ENCODE data around the gene KDM2A.
"Not testable (repeated sequence)": the region's sequence is repeated elsewhere in the genome, so short reads cannot be mapped to it uniquely, and the experiment has no call there.

The KDM2A gene

GRCh38 chr11:67118181-67118766 is 789 bp upstream of the KDM2A start:
- no peaks in the 10 kb centered on the region for H3K27me3 ChIP-seq (replicated peaks; ENCODE audit: control insufficient read depth, insufficient read depth, low read length)
- peak; percentile 70 for DNase-seq (ENCODE audit: extremely low read depth, insufficient read length)
- TF ChIP-seq, protein P1, sequence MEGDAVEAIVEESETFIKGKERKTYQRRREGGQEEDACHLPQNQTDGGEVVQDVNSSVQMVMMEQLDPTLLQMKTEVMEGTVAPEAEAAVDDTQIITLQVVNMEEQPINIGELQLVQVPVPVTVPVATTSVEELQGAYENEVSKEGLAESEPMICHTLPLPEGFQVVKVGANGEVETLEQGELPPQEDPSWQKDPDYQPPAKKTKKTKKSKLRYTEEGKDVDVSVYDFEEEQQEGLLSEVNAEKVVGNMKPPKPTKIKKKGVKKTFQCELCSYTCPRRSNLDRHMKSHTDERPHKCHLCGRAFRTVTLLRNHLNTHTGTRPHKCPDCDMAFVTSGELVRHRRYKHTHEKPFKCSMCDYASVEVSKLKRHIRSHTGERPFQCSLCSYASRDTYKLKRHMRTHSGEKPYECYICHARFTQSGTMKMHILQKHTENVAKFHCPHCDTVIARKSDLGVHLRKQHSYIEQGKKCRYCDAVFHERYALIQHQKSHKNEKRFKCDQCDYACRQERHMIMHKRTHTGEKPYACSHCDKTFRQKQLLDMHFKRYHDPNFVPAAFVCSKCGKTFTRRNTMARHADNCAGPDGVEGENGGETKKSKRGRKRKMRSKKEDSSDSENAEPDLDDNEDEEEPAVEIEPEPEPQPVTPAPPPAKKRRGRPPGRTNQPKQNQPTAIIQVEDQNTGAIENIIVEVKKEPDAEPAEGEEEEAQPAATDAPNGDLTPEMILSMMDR (IDR thresholded peaks at IDR 0.05; ENCODE audit: insufficient read depth, low read length, poor library complexity, severe bottlenecking), result no peak
- H3K36me3 ChIP-seq (ENCODE audit: control insufficient read depth, insufficient read depth, low read length), result no peaks in the 10 kb centered on the region; the same call in 1 of the 2 replicates
- peak overlapping the region; percentile 56 for H3K4me3 ChIP-seq (replicated peaks; ENCODE audit: low read depth, low read length)

GRCh38 chr11:67119585-67120391 is 725 bp downstream of the KDM2A start:
- Histone ChIP-seq H3K4me3 (replicated peaks; ENCODE audit: low read depth, low read length) (peak overlapping the region; percentile 91), H3K27me3 (replicated peaks; ENCODE audit: control insufficient read depth, insufficient read depth, low read length) (no peaks in the 10 kb centered on the region), H3K36me3 (ENCODE audit: control insufficient read depth, insufficient read depth, low read length) (no peaks in the 10 kb centered on the region; the same call in 1 of the 2 replicates)
- DNase-seq (ENCODE audit: extremely low read depth, insufficient read length), result peak; percentile 44
- TF ChIP-seq, protein P1 (IDR thresholded peaks at IDR 0.05; ENCODE audit: insufficient read depth, low read length, poor library complexity, severe bottlenecking), result no peak

DNA sequence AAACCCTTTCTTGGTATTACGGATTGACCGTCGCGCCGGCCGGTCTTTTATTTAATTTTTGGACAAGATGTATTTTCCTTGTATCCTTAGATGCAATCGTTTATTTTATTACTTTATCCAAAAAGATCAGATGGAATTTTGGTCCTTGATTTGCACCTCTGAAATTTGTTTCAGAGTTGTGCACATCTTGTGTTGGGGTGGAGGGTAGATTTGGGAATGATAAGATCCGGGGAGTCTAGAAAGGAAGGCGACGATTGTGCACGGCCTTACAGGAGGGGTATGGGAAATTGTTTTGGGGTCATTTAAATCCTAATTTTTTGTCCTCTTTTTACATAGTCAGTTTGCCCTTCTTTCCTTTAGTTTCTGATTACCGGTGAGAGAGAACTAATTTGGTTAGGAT is 1.4 kb downstream of the KDM2A start:
- DNase-seq (ENCODE audit: extremely low read depth, insufficient read length), result no peak
- Histone ChIP-seq H3K27me3 (replicated peaks; ENCODE audit: control insufficient read depth, insufficient read depth, low read length) (no peaks in the 10 kb centered on the region), H3K4me3 (replicated peaks; ENCODE audit: low read depth, low read length) (peak overlapping the region; percentile 91), H3K36me3 (ENCODE audit: control insufficient read depth, insufficient read depth, low read length) (no peaks in the 10 kb centered on the region; the same call in 1 of the 2 replicates)
- TF ChIP-seq, protein P1 (IDR thresholded peaks at IDR 0.05; ENCODE audit: insufficient read depth, low read length, poor library complexity, severe bottlenecking), result no peak

DNA sequence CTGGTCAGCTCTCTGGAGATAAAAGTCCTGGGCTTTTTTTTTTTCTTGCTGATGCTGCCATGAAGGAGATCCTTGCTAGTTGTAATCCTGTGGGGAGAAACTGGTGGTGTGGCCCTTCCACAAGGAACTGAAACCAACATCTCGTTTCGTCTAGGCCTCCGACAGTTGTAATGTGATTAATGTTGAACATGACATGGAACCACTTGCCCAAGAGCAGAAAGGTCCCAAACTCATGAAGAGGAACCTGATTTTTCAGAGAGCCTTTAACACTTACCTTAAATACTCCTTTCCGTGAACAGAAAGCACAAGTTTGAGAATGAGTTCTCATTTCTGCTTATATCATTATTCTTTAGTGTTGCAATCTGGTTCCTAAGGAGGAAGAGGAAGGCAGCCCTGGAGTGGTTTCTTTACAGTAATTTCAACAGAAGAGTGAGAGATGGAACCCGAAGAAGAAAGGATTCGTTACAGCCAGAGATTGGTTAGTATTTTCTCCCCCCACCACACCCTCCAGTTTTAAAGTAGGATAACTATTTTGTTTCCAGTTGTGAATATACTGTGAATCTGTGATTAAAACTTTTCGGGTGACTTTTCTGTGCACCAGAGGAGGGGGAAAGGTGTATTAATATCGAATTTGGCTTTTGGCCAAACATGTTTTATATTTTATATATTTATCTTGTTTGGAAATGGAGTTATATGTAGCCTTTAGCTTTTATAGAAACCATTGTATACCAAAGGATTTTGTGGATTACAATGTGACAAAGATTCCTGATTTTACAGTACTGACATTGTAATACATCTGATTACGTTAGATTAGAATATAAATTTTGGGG is 2.0 kb downstream of the KDM2A start:
- Histone ChIP-seq H3K27me3 (replicated peaks; ENCODE audit: control insufficient read depth, insufficient read depth, low read length) (no peaks in the 10 kb centered on the region), H3K36me3 (ENCODE audit: control insufficient read depth, insufficient read depth, low read length) (peaks cover 2% of the 10 kb centered on the region; the same call in 1 of the 2 replicates), H3K4me3 (replicated peaks; ENCODE audit: low read depth, low read length) (peak overlapping the region; percentile 91)
- TF ChIP-seq, protein P1 (IDR thresholded peaks at IDR 0.05; ENCODE audit: insufficient read depth, low read length, poor library complexity, severe bottlenecking), result no peak
- DNase-seq (ENCODE audit: extremely low read depth, insufficient read length), result peak; percentile 58

DNA sequence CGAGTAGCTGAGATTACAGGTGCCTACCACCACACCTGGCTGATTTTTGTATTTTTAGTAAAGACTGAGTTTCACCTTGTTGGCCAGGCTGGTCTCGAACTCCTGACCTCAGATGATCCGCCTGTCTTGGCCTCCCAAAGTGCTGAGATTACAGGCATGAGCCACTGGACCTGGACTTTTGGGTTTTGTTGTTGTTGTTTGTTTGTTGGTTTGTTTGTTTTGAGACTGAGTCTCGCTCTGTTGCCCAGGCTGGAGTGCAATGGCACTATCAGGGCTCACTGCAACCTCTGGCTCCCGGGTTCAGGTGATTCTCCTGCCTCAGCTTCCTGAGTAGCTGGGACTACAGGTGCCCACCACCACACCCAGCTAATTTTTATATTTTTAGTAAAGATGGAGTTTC is 4.7 kb downstream of the KDM2A start:
- not testable (repeated sequence) for H3K27me3 ChIP-seq (replicated peaks; ENCODE audit: control insufficient read depth, insufficient read depth, low read length); DNase-seq (ENCODE audit: extremely low read depth, insufficient read length); H3K36me3 ChIP-seq (ENCODE audit: control insufficient read depth, insufficient read depth, low read length); H3K4me3 ChIP-seq (replicated peaks; ENCODE audit: low read depth, low read length)

- H3K27me3 ChIP-seq (replicated peaks; ENCODE audit: control insufficient read depth, insufficient read depth, low read length); H3K36me3 ChIP-seq (ENCODE audit: control insufficient read depth, insufficient read depth, low read length); H3K4me3 ChIP-seq (replicated peaks; ENCODE audit: low read depth, low read length); DNase-seq (ENCODE audit: extremely low read depth, insufficient read length): not testable (repeated sequence)
Measured at GRCh38 chr11:67126243-67126642, 7.2 kb downstream of the KDM2A start.
